LoVo (cell line): ENCODE measurements around the gene CACFD1.

ENCODE experiments used
- DNase-seq: peaks from one replicate; pipeline ENCODE4 v3.0.0-alpha.2; 2016; ENCODE audit warnings: low spot score

The CACFD1 gene

GRCh38 chr9:133459476-133460404, at the start of gene CACFD1:
Gene CACFD1 (plus strand): TSS chr9:133459978. CDS start chr9:133460067, 89 bp downstream.
- DNase-seq = peak; percentile 96

- no peak for DNase-seq
Observed at GRCh38 chr9:133415170-133415569, 44.6 kb upstream of the CACFD1 start.

GRCh38 chr9:133417541-133418461, 42.0 kb upstream of the CACFD1 start, which contains the start of gene REXO4:
Gene REXO4 (minus strand): TSS chr9:133418010. CDS start chr9:133417844, 166 bp downstream.
- peak; percentile 84 for DNase-seq

- peak; percentile 77 for DNase-seq
Observed at GRCh38 chr9:133419005-133419404, 40.8 kb upstream of the CACFD1 start.

GRCh38 chr9:133420392-133420827, 39.4 kb upstream of the CACFD1 start:
- DNase-seq = no peak

GRCh38 chr9:133421615-133422542, 37.9 kb upstream of the CACFD1 start, which contains the start of gene ADAMTS13:
Gene ADAMTS13 (plus strand): TSS chr9:133422367. CDS start chr9:133422444, 77 bp downstream.
- no peak for DNase-seq

GRCh38 chr9:133423216-133423615, 36.6 kb upstream of the CACFD1 start:
- no peak for DNase-seq

- DNase-seq = no peak
Observed at GRCh38 chr9:133424187-133424586, 35.6 kb upstream of the CACFD1 start.

GRCh38 chr9:133425049-133425632, 34.6 kb upstream of the CACFD1 start:
- no peak for DNase-seq

- DNase-seq = no peak
Observed at GRCh38 chr9:133426011-133426410, 33.8 kb upstream of the CACFD1 start.

GRCh38 chr9:133427658-133428348, 32.0 kb upstream of the CACFD1 start:
- DNase-seq = no peak

GRCh38 chr9:133428617-133429101, 31.1 kb upstream of the CACFD1 start:
- no peak for DNase-seq

GRCh38 chr9:133429214-133429613, 30.6 kb upstream of the CACFD1 start:
- DNase-seq = no peak

- no peak for DNase-seq
Observed at GRCh38 chr9:133429641-133430161, 30.1 kb upstream of the CACFD1 start.

- DNase-seq = no peak
Observed at GRCh38 chr9:133430244-133430643, 29.5 kb upstream of the CACFD1 start.

- no peak for DNase-seq
Observed at GRCh38 chr9:133433351-133433843, 26.4 kb upstream of the CACFD1 start.

GRCh38 chr9:133436681-133437080, 23.1 kb upstream of the CACFD1 start:
- DNase-seq = no peak

GRCh38 chr9:133437753-133438531, 21.8 kb upstream of the CACFD1 start:
- no peak for DNase-seq

- no peak for DNase-seq
Observed at GRCh38 chr9:133439337-133439736, 20.4 kb upstream of the CACFD1 start.
